SK-N-SH treated with all-trans-retinoic acid at 6 μM for 48 hours (cell line): ENCODE measurements around the gene WDR36.

Experiments used
- ARNTL ChIP-seq: fragments of 450-650 bp; formaldehyde crosslinking; IDR thresholded peaks from 2 replicates; pipeline ENCODE4 v1.5.0; 2020; ENCODE audit warnings: low read depth, mild to moderate bottlenecking, moderate library complexity, borderline replicate concordance
- CREB5 ChIP-seq: fragments of 250-450 bp; sonication (Bioruptor Pico); IDR thresholded peaks from 2 replicates; pipeline ENCODE4 v1.5.1; 2020; ENCODE audit warnings: low read depth, mild to moderate bottlenecking, moderate library complexity
- CSDC2 ChIP-seq: fragments of 250-450 bp; sonication (Bioruptor Pico); IDR thresholded peaks from 2 replicates; pipeline ENCODE4 v1.5.0; 2020; ENCODE audit warnings: mild to moderate bottlenecking, moderate library complexity
- GLIS3 ChIP-seq: fragments of 250-450 bp; sonication (Bioruptor Pico); IDR thresholded peaks from 2 replicates; pipeline ENCODE4 v1.5.0; 2020; ENCODE audit warnings: mild to moderate bottlenecking, moderate library complexity
- ISL1 ChIP-seq: fragments of 250-450 bp; sonication (Bioruptor Pico); IDR thresholded peaks from 2 replicates; pipeline ENCODE4 v2.1.2; 2022; ENCODE audit warnings: mild to moderate bottlenecking, moderate library complexity
- PATZ1 ChIP-seq: fragments of 250-450 bp; sonication (Bioruptor Pico); IDR thresholded peaks from 2 replicates; pipeline ENCODE4 v1.8.0; 2020; ENCODE audit warnings: mild to moderate bottlenecking, moderate library complexity, borderline replicate concordance
- POU6F1 ChIP-seq: fragments of 250-450 bp; sonication (Bioruptor Pico); IDR thresholded peaks from 2 replicates; pipeline ENCODE4 v1.8.0; 2021; ENCODE audit warnings: low read depth, mild to moderate bottlenecking, moderate library complexity, borderline replicate concordance
- RARB ChIP-seq: fragments of 250-450 bp; sonication (Bioruptor Pico); IDR thresholded peaks from 2 replicates; pipeline ENCODE4 v1.8.0; 2021; ENCODE audit warnings: mild to moderate bottlenecking, moderate library complexity
- ZFP30 ChIP-seq: fragments of 450-650 bp; formaldehyde crosslinking; IDR thresholded peaks from 2 replicates; pipeline ENCODE4 v1.5.0; 2022; ENCODE audit warnings: mild to moderate bottlenecking, moderate library complexity
- ZNF565 ChIP-seq: fragments of 450-650 bp; formaldehyde crosslinking; conservative IDR thresholded peaks from 2 replicates; pipeline ENCODE4 v1.5.0; 2020; ENCODE audit warnings: low read depth, mild to moderate bottlenecking, moderate library complexity

DNA sequence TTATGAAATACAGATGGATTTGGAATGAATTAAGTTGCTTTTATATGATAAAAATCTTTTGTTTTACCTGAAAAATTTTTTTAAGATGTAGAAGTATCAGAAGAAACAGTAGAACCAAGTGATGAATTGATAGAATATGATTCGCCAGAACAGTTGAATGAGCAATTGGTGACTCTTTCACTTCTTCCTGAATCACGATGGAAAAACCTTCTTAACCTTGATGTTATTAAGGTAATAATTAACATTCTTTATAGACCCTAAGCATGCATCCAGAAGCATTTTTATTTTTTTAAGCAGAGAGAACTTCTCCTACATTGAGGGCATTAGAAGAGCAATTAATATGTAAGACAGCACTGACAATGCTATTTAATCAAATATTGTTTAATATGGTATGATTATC, 28.8 kb downstream of the WDR36 start:
- TF ChIP-seq RARB (CRISPR knock-in tag) (no peak), CREB5 (CRISPR knock-in tag) (no peak), PATZ1 (CRISPR knock-in tag) (no peak), CSDC2 (CRISPR knock-in tag) (no peak), ZNF565 (CRISPR knock-in tag) (no peak), ISL1 (CRISPR knock-in tag) (no peak), ZFP30 (CRISPR knock-in tag) (no peak), GLIS3 (CRISPR knock-in tag) (no peak), ARNTL (CRISPR knock-in tag) (no peak), POU6F1 (CRISPR knock-in tag) (no peak)
